K562 (cell line): ENCODE measurements around the gene AKT1. TPM values are rescaled to one million over a fixed set of nuclear protein-coding genes. Genes with fewer than 3 reads are reported as not detected.

ENCODE experiments used
- ATAC-seq: fragments of 200-7000 bp; cut with Tn5 transposase; 3 replicates; pipeline ENCODE4 v1.9.1; 2020; ENCODE audit warnings: moderate library complexity
- BruUV-seq: library from RNA; stranded (reverse); fragments of 400-500 nt; replicated peaks from 2 replicates; lab custom pipeline; 2021; lab: Mats Ljungman, UMichigan
- CTCF ChIA-PET: fragments of 300-600 bp; formaldehyde crosslinking; extraction: SDS; loops from one replicate; lab custom pipeline; 2021; ENCODE audit warnings: low intra/inter-chr PET ratio; lab: Yijun Ruan, JAX
- POLR2A ChIA-PET: fragments of 300-600, 350-650 bp; sonication (Branson Sonifier 250); formaldehyde crosslinking; extraction: SDS; loops from one replicate; lab custom pipeline; 2021; ENCODE audit warnings: antibody characterized with exemption, inconsistent platforms; lab: Yijun Ruan, JAX
- DNase-seq, 4 experiments: peaks; one replicate each; pipeline versions ENCODE4 v3.0.0 to v3.0.0-alpha.2; 2011 to 2018; ENCODE audit warnings: low spot score in 3 of 4, mixed read lengths in 3 of 4; ENCODE audit errors: extremely low read depth in 1 of 4
- FAIRE-seq: peaks from 2 replicates; lab custom pipeline; 2011; peaks lifted over from hg19 to GRCh38; lab: Jason Lieb, UNC
- H2AFZ ChIP-seq: 2 replicates; pipeline ENCODE4 v1.6.0; 2011; ENCODE audit warnings: low read depth, low read length, control low read depth, inconsistent platforms
- H3K27ac ChIP-seq: fragments of 200-600 bp; 3 replicates; pipeline ENCODE4 v1.8.0; 2011; ENCODE audit warnings: low read depth, mild to moderate bottlenecking, control low read depth, inconsistent platforms, low read length, moderate library complexity, mixed read lengths; ENCODE audit errors: extremely low read depth
- H3K27me3 ChIP-seq, 2 experiments: fragments of 300-600 bp in 1 of 2; 2 replicates in 1 of 2; 3 replicates in 1 of 2; pipeline versions ENCODE4 v1.6.0 to v1.8.0; 2011; ENCODE audit warnings: inconsistent platforms in 2 of 2, low read length in 2 of 2, mild to moderate bottlenecking in 1 of 2, mixed read lengths in 1 of 2, moderate library complexity in 1 of 2; ENCODE audit not compliant: control insufficient read depth in 2 of 2, insufficient read depth in 2 of 2
- H3K36me3 ChIP-seq: fragments of 300-600 bp; 3 replicates; pipeline ENCODE4 v1.8.0; 2011; ENCODE audit warnings: mild to moderate bottlenecking, low read length, inconsistent platforms; ENCODE audit not compliant: control insufficient read depth, insufficient read depth
- H3K4me1 ChIP-seq, 2 experiments: fragments of 200-600 bp in 1 of 2; replicated peaks in 1 of 2; 2 replicates in 1 of 2; 3 replicates in 1 of 2; pipeline versions ENCODE4 v1.5.1 to v1.8.0; 2011; ENCODE audit warnings: inconsistent platforms in 2 of 2, low read length in 2 of 2, mild to moderate bottlenecking in 1 of 2, mixed read lengths in 1 of 2, moderate library complexity in 1 of 2; ENCODE audit not compliant: control insufficient read depth in 2 of 2, insufficient read depth in 2 of 2
- H3K4me2 ChIP-seq: 2 replicates; pipeline ENCODE4 v1.6.1; 2011; ENCODE audit warnings: low read length, control low read depth, inconsistent platforms, mixed read lengths; ENCODE audit not compliant: insufficient read depth
- H3K4me3 ChIP-seq: fragments of 200-600 bp; sonication (generic), shearing (Covaris generic); 2 replicates; pipeline ENCODE4 v1.5.1; 2016; ENCODE audit warnings: control low read depth, inconsistent platforms
- H3K79me2 ChIP-seq: fragments of 200-600 bp; 3 replicates; pipeline ENCODE4 v1.8.0; 2011; ENCODE audit warnings: low read length, inconsistent platforms; ENCODE audit not compliant: control insufficient read depth, insufficient read depth
- H3K9ac ChIP-seq, 2 experiments: 2 replicates each; pipeline versions ENCODE4 v1.6.0 to v1.6.1; 2011; ENCODE audit warnings: low read depth in 2 of 2, low read length in 2 of 2, control low read depth in 1 of 2, inconsistent platforms in 1 of 2, mild to moderate bottlenecking in 1 of 2, mixed read lengths in 1 of 2; ENCODE audit not compliant: insufficient read depth in 1 of 2
- H3K9me1 ChIP-seq: one replicate; pipeline ENCODE4 v1.6.0; 2011; ENCODE audit warnings: inconsistent platforms, mild to moderate bottlenecking, low read length, moderate library complexity; ENCODE audit not compliant: control insufficient read depth, insufficient read depth
- H3K9me3 ChIP-seq: replicated peaks from 2 replicates; pipeline ENCODE4 v1.5.1; 2011; ENCODE audit warnings: low read depth, low read length, inconsistent platforms; ENCODE audit not compliant: control insufficient read depth, insufficient read depth
- H4K20me1 ChIP-seq: replicated peaks from 2 replicates; pipeline ENCODE4 v1.6.1; 2011; ENCODE audit warnings: low read length, inconsistent platforms, mixed read lengths; ENCODE audit not compliant: control insufficient read depth, insufficient read depth
- CREBBP ChIP-seq: IDR thresholded peaks from one replicate; pipeline ENCODE4 v1.6.1; 2012; ENCODE audit warnings: low read depth, mild to moderate bottlenecking, control low read depth, inconsistent platforms, low read length
- E2F5 ChIP-seq: sonication (generic); formaldehyde crosslinking; IDR thresholded peaks from 2 replicates; pipeline ENCODE4 v1.8.0; 2022; ENCODE audit warnings: mild to moderate bottlenecking, missing genetic modification reagents
- HDAC3 ChIP-seq: fragments of 450-650 bp; IDR thresholded peaks from 2 replicates; pipeline ENCODE4 v1.6.1; 2018; ENCODE audit warnings: borderline replicate concordance, mild to moderate bottlenecking, moderate library complexity; ENCODE audit not compliant: partially characterized antibody
- JUND ChIP-seq, 2 experiments: IDR thresholded peaks; 2 replicates in 1 of 2; 3 replicates in 1 of 2; pipeline ENCODE4 v1.6.1; 2011; ENCODE audit warnings: borderline replicate concordance in 2 of 2, low read depth in 2 of 2, low read length in 2 of 2, improper control_type of control experiment in 1 of 2, missing biosample characterization in 1 of 2, missing genetic modification characterization in 1 of 2, missing genetic modification reagents in 1 of 2
- PCBP1 ChIP-seq: fragments of 200-400 bp; formaldehyde crosslinking; IDR thresholded peaks from 2 replicates; pipeline ENCODE4 v1.6.1; 2018; ENCODE audit warnings: mild to moderate bottlenecking, low read depth, low read length; ENCODE audit not compliant: poor library complexity, severe bottlenecking
- RB1 ChIP-seq: fragments of 450-650 bp; IDR thresholded peaks from 2 replicates; pipeline ENCODE4 v1.6.1; 2017; ENCODE audit warnings: low read depth, mild to moderate bottlenecking
- SAP30 ChIP-seq: fragments of 200-600 bp; sonication (generic); IDR thresholded peaks from 2 replicates; pipeline ENCODE4 v1.6.1; 2012; ENCODE audit warnings: borderline replicate concordance, low read depth, mild to moderate bottlenecking, moderate library complexity, low read length, control low read depth, inconsistent platforms; ENCODE audit not compliant: insufficient read depth, poor library complexity, severe bottlenecking
- SP2 ChIP-seq: IDR thresholded peaks from 2 replicates; pipeline ENCODE4 v1.6.1; 2011; ENCODE audit warnings: mild to moderate bottlenecking, low read depth, low read length, moderate library complexity; ENCODE audit not compliant: poor library complexity, severe bottlenecking; ENCODE audit errors: extremely low read depth
- SUPT5H ChIP-seq: fragments of 450-650 bp; IDR thresholded peaks from 2 replicates; pipeline ENCODE4 v1.6.1; 2016
- TSHZ1 ChIP-seq: fragments of 250-450 bp; sonication (Bioruptor Pico); IDR thresholded peaks from 2 replicates; pipeline ENCODE4 v1.4.0; 2020; ENCODE audit warnings: mild to moderate bottlenecking, moderate library complexity
- ZFPM2 ChIP-seq: fragments of 250-450 bp; sonication (Bioruptor Pico); IDR thresholded peaks from 2 replicates; pipeline ENCODE4 v1.5.1; 2022; ENCODE audit warnings: mild to moderate bottlenecking
- ZNF197 ChIP-seq: fragments of 200-800 bp; sonication (Bioruptor generic); IDR thresholded peaks from 2 replicates; pipeline ENCODE4 v1.6.1; 2016; ENCODE audit warnings: low read depth, missing genetic modification characterization, missing compliant biosample characterization
- ZNF436 ChIP-seq: fragments of 250-450, 450-650 bp; sonication (Bioruptor Pico); formaldehyde crosslinking; IDR thresholded peaks from 2 replicates; pipeline ENCODE4 v1.7.0; 2020; ENCODE audit warnings: mild to moderate bottlenecking
- ZNF699 ChIP-seq: fragments of 250-450 bp; sonication (Bioruptor Pico); IDR thresholded peaks from 2 replicates; pipeline ENCODE4 v1.8.0; 2021; ENCODE audit warnings: mild to moderate bottlenecking, moderate library complexity; ENCODE audit not compliant: insufficient replicate concordance
- WGBS: fragments of 100-300 bp; shearing (Covaris generic); methylation state at CpG from one replicate; pipeline ENCODE4 v1.1.6; 2016; ENCODE audit warnings: low coverage, mixed read lengths; ENCODE audit not compliant: insufficient coverage; ENCODE audit errors: missing lambda C conversion rate; 5-methylcytosine and 5-hydroxymethylcytosine counted together
- in situ Hi-C: fragments of 300-500 bp; cut with MboI; formaldehyde crosslinking; loops from 4 replicates; pipeline ENCODE4 v1.15.0; 2018; ENCODE audit warnings: inconsistent platforms, mixed read lengths
- intact Hi-C: fragments of 100-400 bp; cut with micrococcal nuclease; formaldehyde crosslinking; loops from 2 replicates; pipeline ENCODE4 v1.14.2; 2022
- polyA plus RNA-seq, 8 experiments: library from polyadenylated mRNA; depleted of rRNA in 4 of 8; stranded (reverse) in 5 of 8; unstranded in 3 of 8; fragments of >200 nt; fragmentation: Nextera tagmentation in 2 of 8; fragmentation: Illumina TruSeq in 1 of 8; extraction: Ambion mirVana in 2 of 8; extraction: Trizol in 1 of 8; gene quantifications; 2 replicates each; pipeline versions ENCODE4 v1.2.1 to v1.2.3, GENCODE V29; 2011 to 2014; ENCODE audit warnings: inconsistent platforms in 1 of 8, missing spikeins in 1 of 8
- total RNA-seq, 7 experiments: library from RNA; depleted of rRNA in 6 of 7; stranded (reverse); fragments of >200 nt in 6 of 7; fragmentation: Illumina TruSeq in 2 of 7; extraction: Trizol in 2 of 7; gene quantifications; 2 replicates each; pipeline versions ENCODE4 v1.2.1 to v1.2.3, GENCODE V29; 2011 to 2021; ENCODE audit warnings: low replicate concordance in 1 of 7

Gene AKT1
- total and polyA plus RNA-seq, 9 of the 15 experiments (the other 6 are each of a cell fraction or from before 2014, with no cell fraction given), result 0.49 to 132 (median 75.1) TPM

- no peak for TF ChIP-seq RB1
- TF ChIP-seq ZFPM2 (CRISPR knock-in tag), result no peak
- no peak for TF ChIP-seq ZNF699 (CRISPR knock-in tag)
- peak; percentile 29 for TF ChIP-seq SP2
Observed at GRCh38 chr14:104752423-104752734, 43.2 kb downstream of the AKT1 start (continued).

GRCh38 chr14:104751539-104752422 is 43.8 kb downstream of the AKT1 start:
- ChIA-PET CTCF (no interaction called here), POLR2A (interaction anchor here (0.7 to 2.0 kb wide), 10 partner anchors 10 to 75 kb away, joined by 3 to 7 read pairs (median 4); partner anchors contain the start of gene ADSS1)
- Histone ChIP-seq H3K9me3 (0 out of 2 replicates have a peak, but pooled peaks cover 4% of the 10 kb centered on the region), H3K27me3 (no peaks in the 10 kb centered on the region), H3K36me3 (peaks cover 23% of the 10 kb centered on the region; the same call in 2 of the 3 replicates), H3K9ac (peak overlapping the region; percentile 92 to 94), H3K4me1 (peaks cover 9 to 44% of the 10 kb centered on the region in 2 experiments; a peak in 3 of 5 replicates), H2AFZ (peak overlapping the region; percentile 98), H3K27ac (peak overlapping the region; percentile 99), H3K79me2 (peaks cover 26% of the 10 kb centered on the region), H3K4me2 (peak overlapping the region; percentile 86), H3K4me3 (peak overlapping the region; percentile 98), H4K20me1 (0 out of 2 replicates have a peak, but pooled peaks cover 8% of the 10 kb centered on the region), H3K9me1 (no peaks in the 10 kb centered on the region)
- WGBS, result 1% methylated on average over 20 of the region's 90 CpGs
- DNase-seq (peak; percentile 45 to 63 (median 55)), ATAC-seq (peak; percentile 52), FAIRE-seq (no peak)
- intact Hi-C loops, result loop anchor here (5.0 kb wide), 1 partner anchor 76 kb away; no protein-coding TSS in a partner anchor
- in situ Hi-C loops, result no loop called here
- BruUV-seq, result TSS peak; percentile 89
- TF ChIP-seq CREBBP, result no peak
- TF ChIP-seq E2F5, result no peak
- TF ChIP-seq JUND (IDR thresholded peaks at IDR 0.05; ENCODE audit: borderline replicate concordance, low read depth, low read length), result no peak; the same call in 1 of the 2 replicates
- no peak for TF ChIP-seq JUND (tag; IDR thresholded peaks at IDR 0.05; ENCODE audit: borderline replicate concordance, low read depth, low read length)
- no peak for TF ChIP-seq ZNF436 (CRISPR knock-in tag)
- TF ChIP-seq ZNF197 (CRISPR knock-in tag), result no peak
- TF ChIP-seq SAP30, result no peak
- TF ChIP-seq PCBP1, result peak; percentile 31
- no peak for TF ChIP-seq TSHZ1 (CRISPR knock-in tag)
- no peak for TF ChIP-seq HDAC3
- TF ChIP-seq SUPT5H, result no peak
